GM12801 (cell line): ENCODE results near the gene RHCE.

Experiments used
- CTCF ChIP-seq: IDR thresholded peaks from one replicate; pipeline ENCODE4 v1.5.1; 2011; ENCODE audit warnings: control low read depth; ENCODE audit not compliant: insufficient read length; ENCODE audit errors: extremely low read depth

RHCE gene

GRCh38 chr1:25347556-25347955, 73.1 kb downstream of the RHCE start:
- TF ChIP-seq CTCF, result no peak

DNA sequence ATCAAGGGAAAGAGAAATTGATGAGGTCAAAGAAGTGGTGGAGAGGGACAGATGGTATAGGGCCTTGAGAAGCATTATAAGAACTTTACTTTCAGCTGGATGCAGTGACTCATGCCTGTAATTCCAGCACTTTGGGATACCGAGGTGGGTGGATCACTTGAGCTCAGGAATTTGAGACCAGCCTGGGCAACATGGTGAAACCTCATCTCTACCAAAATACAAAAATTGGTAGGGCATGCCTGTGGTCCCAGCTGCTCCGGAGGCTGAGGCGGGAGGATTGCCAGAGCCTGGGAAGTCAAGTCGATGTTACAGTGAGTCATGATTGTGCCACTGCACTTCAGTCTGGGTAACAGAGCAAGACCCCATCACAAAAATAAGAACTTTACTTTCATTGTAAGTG, 76.8 kb downstream of the RHCE start:
- no peak for TF ChIP-seq CTCF

- no peak for TF ChIP-seq CTCF
These were observed 77.8 kb downstream of the RHCE start for GRCh38 chr1:25342846-25343245.

DNA sequence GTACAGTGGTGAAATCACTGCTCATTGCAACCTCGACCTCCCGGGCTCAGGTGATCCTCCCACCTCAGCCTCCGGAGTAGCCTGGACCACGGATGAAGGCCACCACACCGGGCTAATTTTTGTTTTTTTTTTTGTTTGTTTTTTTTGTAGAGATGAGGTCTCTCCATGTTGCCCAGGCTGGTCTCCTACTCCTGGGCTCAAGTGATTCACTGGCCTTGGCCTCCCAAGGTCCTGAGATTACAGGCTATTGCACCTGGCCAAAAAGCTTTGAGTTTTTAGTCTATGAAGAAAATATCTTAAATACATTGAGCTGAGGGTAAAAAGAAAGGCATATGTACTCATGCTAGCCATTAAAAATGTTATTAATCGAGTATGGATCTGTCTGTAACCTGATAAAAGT, 78.9 kb downstream of the RHCE start:
- TF ChIP-seq CTCF, result no peak

GRCh38 chr1:25338986-25339385, 81.6 kb downstream of the RHCE start:
- TF ChIP-seq CTCF, result no peak

DNA sequence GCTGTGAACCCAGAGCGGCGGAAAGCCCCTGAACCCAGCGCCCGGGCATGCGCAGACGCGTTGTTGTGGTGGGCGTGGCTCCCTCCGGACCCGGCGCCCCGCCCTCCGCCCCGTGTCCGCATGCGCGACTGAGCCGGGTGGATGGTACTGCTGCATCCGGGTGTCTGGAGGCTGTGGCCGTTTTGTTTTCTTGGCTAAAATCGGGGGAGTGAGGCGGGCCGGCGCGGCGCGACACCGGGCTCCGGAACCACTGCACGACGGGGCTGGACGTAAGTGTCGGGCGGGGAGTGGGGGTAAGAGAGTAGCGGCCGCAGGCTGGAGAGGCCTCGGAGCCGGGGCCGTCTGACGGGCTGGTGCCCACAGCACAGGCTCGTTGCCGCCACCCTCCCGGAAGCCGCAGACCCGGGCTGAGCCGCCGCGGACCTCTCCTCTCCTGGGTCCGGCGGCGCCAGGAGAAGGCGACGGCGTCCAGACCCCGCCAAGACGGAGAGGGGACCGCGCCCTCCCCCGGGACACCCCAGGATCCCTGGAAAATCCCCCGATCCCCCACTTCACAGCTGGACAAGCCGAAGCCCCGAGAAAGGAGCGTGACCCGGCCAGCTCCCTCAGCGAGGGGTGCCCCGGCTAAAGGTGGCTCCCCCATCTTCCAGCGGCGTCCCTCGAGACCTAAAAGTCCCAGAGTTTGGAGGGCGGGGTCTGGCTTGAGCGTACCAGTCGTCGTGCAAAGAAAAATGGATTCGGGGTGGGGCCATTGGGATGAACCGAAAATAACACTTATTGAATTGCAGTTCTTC, 82.2 kb downstream of the RHCE start, which contains the start of gene TMEM50A:
Gene TMEM50A, plus strand, starts transcription at position 147 of the 794 bp plus-strand sequence. CDS start 2,153 bp downstream, outside the sequence.
- TF ChIP-seq CTCF, result no peak
